WTC11 (cell line): ENCODE results near the gene MSL3B.

Experiments
- ATAC-seq: fragments of 200-7000 bp; cut with Tn5 transposase; 2 replicates; pipeline ENCODE4 v1.10.0; 2021; ENCODE audit warnings: mild to moderate bottlenecking, moderate library complexity
- CTCF ChIA-PET: fragments of 300-600 bp; sonication (Branson Sonifier 250); formaldehyde crosslinking; loops from one replicate; lab custom pipeline; 2021; ENCODE audit warnings: antibody characterized with exemption; lab: Charles Lee
- POLR2A ChIA-PET: fragments of 350-600 bp; sonication (Branson Sonifier 250); formaldehyde crosslinking; loops from one replicate; lab custom pipeline; 2021; ENCODE audit warnings: antibody characterized with exemption; lab: Charles Lee
- DNase-seq: peaks from one replicate; pipeline ENCODE4 v3.0.0; 2021; ENCODE audit warnings: low spot score
- H3K27ac Mint-ChIP-seq: 2 replicates; pipeline ENCODE4 v1.8.0; 2021; ENCODE audit warnings: mixed read lengths
- H3K27me3 Mint-ChIP-seq: 2 replicates; pipeline ENCODE4 v1.8.0; 2021; ENCODE audit warnings: low read depth, mild to moderate bottlenecking, moderate library complexity, mixed read lengths
- H3K36me3 Mint-ChIP-seq: 2 replicates; pipeline ENCODE4 v1.8.0; 2021; ENCODE audit warnings: mixed read lengths
- H3K4me1 Mint-ChIP-seq: 2 replicates; pipeline ENCODE4 v1.8.0; 2022; ENCODE audit warnings: mixed read lengths
- H3K4me3 Mint-ChIP-seq: 2 replicates; pipeline ENCODE4 v1.8.0; 2021; ENCODE audit warnings: mild to moderate bottlenecking, moderate library complexity, mixed read lengths
- H3K9me3 Mint-ChIP-seq: 2 replicates; pipeline ENCODE4 v1.8.0; 2021; ENCODE audit warnings: mixed read lengths
- ARID4B ChIP-seq: sonication (generic); formaldehyde crosslinking; IDR thresholded peaks from 2 replicates; pipeline ENCODE4 v1.8.0; 2023; ENCODE audit warnings: missing genetic modification reagents, mild to moderate bottlenecking, borderline replicate concordance
- CBFB ChIP-seq: sonication (generic); formaldehyde crosslinking; IDR thresholded peaks from 2 replicates; pipeline ENCODE4 v1.8.1; 2022; ENCODE audit warnings: mild to moderate bottlenecking, low read depth, missing genetic modification reagents
- E2F5 ChIP-seq: sonication (generic); formaldehyde crosslinking; IDR thresholded peaks from 2 replicates; pipeline ENCODE4 v1.8.1; 2022; ENCODE audit warnings: mild to moderate bottlenecking, moderate library complexity, missing genetic modification reagents
- IRF2 ChIP-seq: sonication (generic); formaldehyde crosslinking; IDR thresholded peaks from 2 replicates; pipeline ENCODE4 v1.8.0; 2022; ENCODE audit warnings: low read depth, missing genetic modification reagents, borderline replicate concordance
- NFE2L1 ChIP-seq: sonication (generic); formaldehyde crosslinking; IDR thresholded peaks from 2 replicates; pipeline ENCODE4 v1.8.1; 2023; ENCODE audit warnings: missing genetic modification reagents
- NFYB ChIP-seq: sonication (generic); formaldehyde crosslinking; conservative IDR thresholded peaks from 2 replicates; pipeline ENCODE4 v1.8.0; 2022; ENCODE audit warnings: low read depth, missing genetic modification reagents
- NR1H2 ChIP-seq: sonication (generic); formaldehyde crosslinking; IDR thresholded peaks from 2 replicates; pipeline ENCODE4 v1.9.0; 2021; ENCODE audit warnings: mild to moderate bottlenecking, moderate library complexity, missing genetic modification reagents
- NR2C2 ChIP-seq: sonication (generic); formaldehyde crosslinking; IDR thresholded peaks from 2 replicates; pipeline ENCODE4 v1.8.0; 2022; ENCODE audit warnings: mild to moderate bottlenecking, missing genetic modification reagents
- OVOL2 ChIP-seq: fragments of 250-450 bp; sonication (Bioruptor Pico); IDR thresholded peaks from 2 replicates; pipeline ENCODE4 v1.9.0; 2021; ENCODE audit warnings: mild to moderate bottlenecking, borderline replicate concordance
- PRDM15 ChIP-seq: sonication (generic); formaldehyde crosslinking; IDR thresholded peaks from 2 replicates; pipeline ENCODE4 v1.8.0; 2022; ENCODE audit warnings: missing genetic modification reagents
- RORB ChIP-seq: fragments of 250-450 bp; sonication (Bioruptor Pico); IDR thresholded peaks from 2 replicates; pipeline ENCODE4 v1.9.0; 2021; ENCODE audit warnings: mild to moderate bottlenecking
- SMAD4 ChIP-seq: sonication (generic); formaldehyde crosslinking; IDR thresholded peaks from 2 replicates; pipeline ENCODE4 v1.8.0; 2022; ENCODE audit warnings: mild to moderate bottlenecking, missing genetic modification reagents
- SP1 ChIP-seq: sonication (generic); formaldehyde crosslinking; conservative IDR thresholded peaks from 2 replicates; pipeline ENCODE4 v1.8.1; 2022; ENCODE audit warnings: missing genetic modification reagents
- STAT6 ChIP-seq: sonication (generic); formaldehyde crosslinking; conservative IDR thresholded peaks from 2 replicates; pipeline ENCODE4 v1.8.1; 2023; ENCODE audit warnings: mild to moderate bottlenecking, low read depth, missing genetic modification reagents, moderate library complexity
- TEAD4 ChIP-seq: sonication (generic); formaldehyde crosslinking; IDR thresholded peaks from 2 replicates; pipeline ENCODE4 v1.8.0; 2022; ENCODE audit warnings: mild to moderate bottlenecking, missing genetic modification reagents
- ZNF232 ChIP-seq: sonication (generic); formaldehyde crosslinking; IDR thresholded peaks from 2 replicates; pipeline ENCODE4 v1.8.0; 2022; ENCODE audit warnings: mild to moderate bottlenecking, missing genetic modification reagents
- ZNF263 ChIP-seq: sonication (generic); formaldehyde crosslinking; IDR thresholded peaks from 2 replicates; pipeline ENCODE4 v1.8.1; 2022; ENCODE audit warnings: low read depth, mild to moderate bottlenecking, moderate library complexity, missing genetic modification reagents
- ZNF416 ChIP-seq: fragments of 250-450 bp; sonication (Bioruptor Pico); IDR thresholded peaks from 2 replicates; pipeline ENCODE4 v1.9.0; 2021; ENCODE audit warnings: mild to moderate bottlenecking, inconsistent platforms
- ZNF671 ChIP-seq: fragments of 250-450 bp; sonication (Bioruptor Pico); IDR thresholded peaks from 2 replicates; pipeline ENCODE4 v1.8.0; 2021; ENCODE audit warnings: mild to moderate bottlenecking

Gene MSL3B

GRCh38 chr2:233831011-233831721, 37.0 kb downstream of the MSL3B start:
- ATAC-seq (no peak), DNase-seq (no peak)
- H3K9me3 Mint-ChIP-seq = peaks cover 3% of the 10 kb centered on the region; the same call in 1 of the 2 replicates
- ChIA-PET CTCF (interaction anchor here (2.1 kb wide), 1 partner anchor 120 kb away, joined by 16 read pairs; the partner anchor contains the start of gene UGT1A5), POLR2A (no interaction called here)
- TF ChIP-seq NFE2L1 (CRISPR knock-in tag) = no peak
- TF ChIP-seq NR2C2 = no peak
- no peak for TF ChIP-seq ZNF232 (CRISPR knock-in tag)
- TF ChIP-seq TEAD4 (CRISPR knock-in tag) = no peak
- no peak overlapping the region for H3K27ac Mint-ChIP-seq
- H3K27me3 Mint-ChIP-seq = no peaks in the 10 kb centered on the region
- H3K4me3 Mint-ChIP-seq = no peak overlapping the region
- H3K4me1 Mint-ChIP-seq = peaks cover 7% of the 10 kb centered on the region
- H3K36me3 Mint-ChIP-seq = peaks cover 19% of the 10 kb centered on the region

- H3K9me3 Mint-ChIP-seq = peaks cover 4% of the 10 kb centered on the region; the same call in 1 of the 2 replicates
- CTCF ChIA-PET = no interaction called here
- no peak for TF ChIP-seq E2F5 (CRISPR knock-in tag)
- TF ChIP-seq OVOL2 (CRISPR knock-in tag) = no peak
- no peak for TF ChIP-seq IRF2 (CRISPR knock-in tag)
- TF ChIP-seq ARID4B (CRISPR knock-in tag) = no peak
- TF ChIP-seq PRDM15 (CRISPR knock-in tag) = no peak
- no peak for TF ChIP-seq RORB (CRISPR knock-in tag)
- TF ChIP-seq NR1H2 (CRISPR knock-in tag) = no peak
- TF ChIP-seq ZNF671 (CRISPR knock-in tag) = no peak
- no peak for TF ChIP-seq CBFB
- TF ChIP-seq STAT6 (CRISPR knock-in tag) = no peak
- no peak for TF ChIP-seq ZNF416 (CRISPR knock-in tag)
- no peak for TF ChIP-seq NFYB
- TF ChIP-seq ZNF263 (CRISPR knock-in tag) = no peak
- no peak for TF ChIP-seq SMAD4 (CRISPR knock-in tag)
- TF ChIP-seq SP1 (CRISPR knock-in tag) = no peak
These were observed 37.9 kb downstream of the MSL3B start for GRCh38 chr2:233830111-233830802.

More at GRCh38 chr2:233830111-233830802, 37.9 kb downstream of the MSL3B start:
- POLR2A ChIA-PET = no interaction called here
- Mint-ChIP-seq H3K27ac (no peak overlapping the region), H3K4me3 (no peak overlapping the region), H3K27me3 (no peaks in the 10 kb centered on the region), H3K36me3 (peaks cover 10% of the 10 kb centered on the region), H3K4me1 (peaks cover 7% of the 10 kb centered on the region)
- DNase-seq = no peak
- no peak for ATAC-seq
